Liver (tissue), 9 donors: ENCODE data around the gene HCRTR1. TPM values are rescaled to one million over a fixed set of nuclear protein-coding genes. Genes with fewer than 3 reads are reported as not detected.

Experiments
- DNase-seq: peaks from one replicate; pipeline ENCODE4 v3.0.0-alpha.2; 2017; ENCODE audit warnings: low spot score
- H3K27ac ChIP-seq, 2 donors: one replicate each; pipeline ENCODE4 v1.7.0; 2013; ENCODE audit warnings: inconsistent platforms in 2 of 2, low read length in 2 of 2, control low read depth in 1 of 2, low read depth in 1 of 2, mild to moderate bottlenecking in 1 of 2
- H3K27me3 ChIP-seq, 4 donors: one replicate each; pipeline versions ENCODE4 v1.6.1 to v1.7.0; 2013; ENCODE audit warnings: low read length in 3 of 4, inconsistent platforms in 1 of 4, mild to moderate bottlenecking in 1 of 4, moderate library complexity in 1 of 4; ENCODE audit not compliant: control insufficient read depth in 4 of 4, insufficient read depth in 4 of 4
- H3K36me3 ChIP-seq, 4 donors: one replicate each; pipeline versions ENCODE4 v1.6.1 to v1.7.0; 2013; ENCODE audit warnings: low read length in 3 of 4, mild to moderate bottlenecking in 3 of 4, low read depth in 1 of 4, moderate library complexity in 1 of 4; ENCODE audit not compliant: control insufficient read depth in 4 of 4, insufficient read depth in 3 of 4
- H3K4me1 ChIP-seq, 4 donors: one replicate each; pipeline versions ENCODE4 v1.6.1 to v1.7.0; 2013; ENCODE audit warnings: low read length in 3 of 4, mild to moderate bottlenecking in 3 of 4, moderate library complexity in 1 of 4; ENCODE audit not compliant: control insufficient read depth in 4 of 4, insufficient read depth in 4 of 4
- H3K4me3 ChIP-seq, 3 donors: one replicate each; pipeline versions ENCODE4 v1.6.1 to v1.7.0; 2013; ENCODE audit warnings: low read length in 3 of 3, control low read depth in 1 of 3, low read depth in 1 of 3, mild to moderate bottlenecking in 1 of 3
- H3K9ac ChIP-seq, 2 donors: one replicate each; pipeline ENCODE4 v1.7.0; 2013; ENCODE audit warnings: low read length in 2 of 2, mild to moderate bottlenecking in 2 of 2, moderate library complexity in 2 of 2, control low read depth in 1 of 2, low read depth in 1 of 2
- H3K9me3 ChIP-seq, 4 donors: one replicate each; pipeline versions ENCODE4 v1.6.1 to v1.7.0; 2013; ENCODE audit warnings: low read length in 3 of 4; ENCODE audit not compliant: control insufficient read depth in 4 of 4
- ATF3 ChIP-seq: IDR thresholded peaks from 2 replicates; pipeline ENCODE4 v1.6.1; 2016; ENCODE audit warnings: antibody characterized with exemption
- CTCF ChIP-seq: fragments of 150-350 bp; IDR thresholded peaks from 2 replicates; pipeline ENCODE4 v1.5.1; 2017; ENCODE audit warnings: improper control_type of control experiment, low read depth, low read length; ENCODE audit not compliant: missing input control
- EGR1 ChIP-seq, 2 donors: IDR thresholded peaks; 2 replicates each; pipeline ENCODE4 v1.6.1; 2016 to 2018; ENCODE audit warnings: antibody characterized with exemption in 2 of 2, low read depth in 2 of 2
- FOXA1 ChIP-seq: IDR thresholded peaks from 2 replicates; pipeline ENCODE4 v1.6.1; 2016; ENCODE audit warnings: antibody characterized with exemption
- FOXA2 ChIP-seq: IDR thresholded peaks from 2 replicates; pipeline ENCODE4 v1.6.1; 2016; ENCODE audit warnings: antibody characterized with exemption
- GABPA ChIP-seq, 2 donors: IDR thresholded peaks in 1 of 2; conservative IDR thresholded peaks in 1 of 2; 2 replicates each; pipeline ENCODE4 v1.6.1; 2016; ENCODE audit warnings: antibody characterized with exemption in 2 of 2, mild to moderate bottlenecking in 1 of 2, moderate library complexity in 1 of 2
- HNF4A ChIP-seq, 2 donors: conservative IDR thresholded peaks; 2 replicates each; pipeline ENCODE4 v1.6.1; 2016; ENCODE audit warnings: antibody characterized with exemption in 2 of 2, mild to moderate bottlenecking in 2 of 2
- HNF4G ChIP-seq: IDR thresholded peaks from 2 replicates; pipeline ENCODE4 v1.6.1; 2016; ENCODE audit warnings: antibody characterized with exemption
- JUND ChIP-seq, 2 donors: IDR thresholded peaks; 2 replicates each; pipeline ENCODE4 v1.6.1; 2016; ENCODE audit warnings: antibody characterized with exemption in 2 of 2
- MAX ChIP-seq: IDR thresholded peaks from 2 replicates; pipeline ENCODE4 v1.6.1; 2016; ENCODE audit warnings: antibody characterized with exemption
- NR2F2 ChIP-seq: IDR thresholded peaks from 2 replicates; pipeline ENCODE4 v1.6.1; 2016; ENCODE audit warnings: antibody characterized with exemption
- RAD21 ChIP-seq, 2 donors: IDR thresholded peaks; 2 replicates each; pipeline ENCODE4 v1.6.1; 2016; ENCODE audit warnings: antibody characterized with exemption in 2 of 2, mild to moderate bottlenecking in 2 of 2
- REST ChIP-seq: IDR thresholded peaks from 2 replicates; pipeline ENCODE4 v1.6.1; 2016; ENCODE audit warnings: antibody characterized with exemption, mild to moderate bottlenecking
- RXRA ChIP-seq, 2 donors: IDR thresholded peaks; 2 replicates each; pipeline ENCODE4 v1.6.1; 2017 to 2018; ENCODE audit warnings: antibody characterized with exemption in 2 of 2, mild to moderate bottlenecking in 1 of 2
- SP1 ChIP-seq: IDR thresholded peaks from 2 replicates; pipeline ENCODE4 v1.6.1; 2018; ENCODE audit warnings: antibody characterized with exemption, mild to moderate bottlenecking
- TAF1 ChIP-seq: conservative IDR thresholded peaks from 2 replicates; pipeline ENCODE4 v1.6.1; 2016; ENCODE audit warnings: antibody characterized with exemption, mild to moderate bottlenecking
- YY1 ChIP-seq: IDR thresholded peaks from 2 replicates; pipeline ENCODE4 v1.6.1; 2016; ENCODE audit warnings: antibody characterized with exemption, mild to moderate bottlenecking
- ZBTB33 ChIP-seq: IDR thresholded peaks from 2 replicates; pipeline ENCODE4 v1.6.1; 2016; ENCODE audit warnings: antibody characterized with exemption
- WGBS: extraction: QIAGEN DNeasy Blood & Tissue Kit; methylation state at CpG from one replicate; pipeline ENCODE4 v1.1.7; 2013; 5-methylcytosine and 5-hydroxymethylcytosine counted together
- polyA plus RNA-seq, 2 donors: library from polyadenylated mRNA; stranded (reverse) in 1 of 2; unstranded in 1 of 2; fragments of 200-250 nt in 1 of 2; fragments of >200 nt in 1 of 2; fragmentation: Nextera tagmentation in 1 of 2; extraction: Ambion mirVana in 1 of 2; gene quantifications; one replicate each; pipeline versions ENCODE4 v1.2.1 to v1.2.3, GENCODE V29; 2013 to 2015
- total RNA-seq, 2 donors: library from RNA; depleted of rRNA; stranded (reverse); fragments of >200 nt; gene quantifications; one replicate each; pipeline ENCODE4 v1.2.3, GENCODE V29; 2014
- donor health status: healthy.
- donor health status: healthy.
- donor health status: healthy.
- donor health status: healthy.
- donor health status: healthy.

HCRTR1 gene
- total and polyA plus RNA-seq, 4 donors: 0.06 TPM; not detected in 3

GRCh38 chr1:31593136-31593665 is 24.3 kb upstream of the HCRTR1 start:
- WGBS: 85% methylated on average over 5 of the region's 5 CpGs
- Histone ChIP-seq H3K27me3 (no peaks in the 10 kb centered on the region), H3K4me3 (no peak overlapping the region), H3K9me3 (no peaks in the 10 kb centered on the region), H3K27ac (no peak overlapping the region), H3K36me3 (no peaks in the 10 kb centered on the region), H3K9ac (no peak overlapping the region), H3K4me1 (peaks cover 0 to 6% (median 3%) of the 10 kb centered on the region in 4 donors)
- no peak for DNase-seq
- TF ChIP-seq HNF4G (no peak), GABPA (IDR thresholded peaks at IDR 0.05 in 1 of 2, conservative IDR thresholded peaks at IDR 0.05 in 1 of 2) (no peak), RAD21 (IDR thresholded peaks at IDR 0.05) (no peak), TAF1 (no peak), NR2F2 (no peak), EGR1 (IDR thresholded peaks at IDR 0.05; ENCODE audit: low read depth in 2 of 2) (no peak), FOXA2 (no peak), JUND (IDR thresholded peaks at IDR 0.05) (no peak), ZBTB33 (no peak), ATF3 (no peak), REST (no peak), HNF4A (conservative IDR thresholded peaks at IDR 0.05) (no peak), FOXA1 (no peak), CTCF (no peak), MAX (no peak), RXRA (IDR thresholded peaks at IDR 0.05) (no peak), YY1 (no peak), SP1 (no peak)
